NCI-H1694 (cell line): Measurements from ENCODE around the gene ABHD12B.
"Not testable (repeated sequence)": the region's sequence is repeated elsewhere in the genome, so short reads cannot be mapped to it uniquely, and the experiment has no call there.

Experiments
- DNase-seq: peaks from one replicate; lab custom pipeline; 2025; lab: John Stamatoyannopoulos, UW

ABHD12B gene

DNA sequence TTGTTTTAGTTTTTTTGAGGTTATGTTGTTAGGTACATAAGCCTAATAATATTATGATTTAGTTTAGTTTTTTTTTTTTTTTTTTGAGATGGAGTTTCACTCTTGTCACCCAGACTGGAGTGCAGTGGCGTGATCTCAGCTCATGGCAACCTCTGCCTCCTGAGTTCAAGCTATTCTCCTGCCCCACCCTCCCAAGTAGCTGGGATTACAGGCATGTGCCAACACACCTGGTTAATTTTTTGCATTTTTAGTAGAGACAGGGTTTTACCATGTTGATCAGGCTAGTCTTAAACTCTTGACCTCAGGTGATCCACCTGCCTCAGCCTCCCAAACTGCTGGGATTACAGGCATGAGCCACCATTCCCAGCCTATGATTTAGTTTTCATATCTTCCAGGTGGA, 25.2 kb downstream of the ABHD12B start:
- not testable (repeated sequence) for DNase-seq

DNA sequence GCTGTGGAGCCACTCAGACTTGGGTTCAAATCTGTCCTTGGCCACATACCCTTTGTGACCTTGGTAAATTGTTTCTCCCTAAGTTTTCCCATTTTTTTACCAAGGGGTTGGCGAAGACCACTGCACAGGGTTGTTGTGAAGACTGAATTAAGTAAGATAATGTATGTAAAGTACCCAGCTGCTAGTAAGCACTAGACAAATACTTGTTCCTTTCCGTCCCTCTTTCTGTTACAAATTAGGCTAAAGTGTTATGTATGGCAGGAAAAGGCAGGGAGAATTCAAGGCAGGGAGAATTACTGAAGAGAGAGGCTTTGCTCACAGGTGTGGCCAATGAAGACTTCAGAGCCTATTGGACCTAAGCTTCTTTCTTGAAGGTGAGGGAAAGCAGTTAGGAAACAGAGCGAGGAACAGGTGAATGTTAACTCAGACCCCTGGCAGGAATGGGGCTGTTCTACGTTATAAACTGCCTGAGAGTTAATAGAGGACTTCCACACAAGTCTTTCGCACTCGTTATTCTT, 25.9 kb downstream of the ABHD12B start:
- DNase-seq = no peak

DNA sequence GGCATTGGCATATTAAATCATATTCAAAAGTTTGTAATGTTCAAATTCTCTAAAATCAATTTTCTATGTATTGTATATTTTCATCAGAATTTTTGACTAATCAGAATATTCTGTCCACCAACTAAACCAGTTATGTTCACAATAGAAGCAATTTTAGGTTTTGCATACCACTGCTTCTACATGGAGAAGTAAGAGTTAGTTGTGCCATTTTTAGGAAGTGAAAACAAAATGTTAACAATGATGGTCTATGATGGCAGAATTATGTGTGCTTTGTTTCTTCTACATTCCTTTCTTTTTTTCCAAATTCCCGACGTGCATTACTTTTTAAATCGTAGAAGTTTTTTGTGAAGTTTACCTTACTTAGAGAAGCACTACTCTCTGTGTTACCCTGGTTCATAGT, 29.5 kb downstream of the ABHD12B start:
- DNase-seq = no peak

DNA sequence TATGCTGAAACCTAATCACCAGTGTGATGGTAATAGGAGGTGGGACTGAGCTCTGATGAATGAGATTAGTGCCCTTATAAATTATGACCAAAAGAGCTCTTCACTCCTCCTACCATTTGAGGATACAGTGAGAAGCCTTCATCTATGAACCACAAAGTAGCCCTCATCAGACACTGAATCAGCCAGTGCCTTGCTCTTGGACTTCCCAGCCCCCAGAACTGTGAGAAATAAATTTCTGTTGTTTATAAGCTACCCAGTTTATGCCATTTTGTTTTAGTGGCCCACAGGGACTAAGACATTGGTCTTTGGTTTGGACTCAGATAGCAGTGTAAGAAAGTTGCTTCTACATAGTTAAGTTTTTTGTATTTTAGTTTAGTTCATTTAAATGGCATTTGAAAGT, 32.9 kb downstream of the ABHD12B start:
- no peak for DNase-seq

DNA sequence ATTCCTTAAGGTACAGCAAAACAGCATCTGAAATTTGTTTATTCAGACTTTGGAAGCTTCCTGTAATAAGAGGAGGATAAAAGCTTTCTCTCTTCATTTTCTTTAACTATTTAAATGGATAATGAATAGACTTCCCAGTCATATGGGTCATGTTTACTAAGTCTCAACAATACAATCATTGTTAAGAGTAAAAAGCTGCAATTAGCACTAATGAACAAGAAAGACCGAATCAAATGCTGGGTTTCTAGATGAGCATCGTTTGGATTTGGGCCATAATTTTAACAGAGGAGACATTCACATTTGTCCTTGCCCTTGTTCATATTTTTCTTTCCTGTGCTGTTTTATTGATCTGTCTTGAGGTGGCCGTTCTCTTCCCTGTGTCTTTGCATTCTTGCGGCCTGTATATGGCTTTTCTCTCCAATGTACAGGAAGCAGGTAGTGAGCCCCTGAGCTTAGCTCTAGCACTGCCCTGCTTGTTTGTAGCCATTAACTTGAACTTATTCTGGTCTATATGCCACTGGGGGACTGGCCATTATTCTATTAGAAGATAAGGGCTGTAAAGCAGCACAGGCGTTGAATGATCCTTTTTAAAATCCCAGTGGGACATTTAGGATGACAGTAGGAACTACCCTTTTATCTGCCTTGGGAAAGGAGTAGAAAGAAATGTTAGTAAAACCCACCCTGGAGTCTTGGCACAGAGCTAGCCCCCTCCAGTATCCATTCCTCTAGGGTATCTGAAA, 34.6 kb downstream of the ABHD12B start:
- DNase-seq = no peak

DNA sequence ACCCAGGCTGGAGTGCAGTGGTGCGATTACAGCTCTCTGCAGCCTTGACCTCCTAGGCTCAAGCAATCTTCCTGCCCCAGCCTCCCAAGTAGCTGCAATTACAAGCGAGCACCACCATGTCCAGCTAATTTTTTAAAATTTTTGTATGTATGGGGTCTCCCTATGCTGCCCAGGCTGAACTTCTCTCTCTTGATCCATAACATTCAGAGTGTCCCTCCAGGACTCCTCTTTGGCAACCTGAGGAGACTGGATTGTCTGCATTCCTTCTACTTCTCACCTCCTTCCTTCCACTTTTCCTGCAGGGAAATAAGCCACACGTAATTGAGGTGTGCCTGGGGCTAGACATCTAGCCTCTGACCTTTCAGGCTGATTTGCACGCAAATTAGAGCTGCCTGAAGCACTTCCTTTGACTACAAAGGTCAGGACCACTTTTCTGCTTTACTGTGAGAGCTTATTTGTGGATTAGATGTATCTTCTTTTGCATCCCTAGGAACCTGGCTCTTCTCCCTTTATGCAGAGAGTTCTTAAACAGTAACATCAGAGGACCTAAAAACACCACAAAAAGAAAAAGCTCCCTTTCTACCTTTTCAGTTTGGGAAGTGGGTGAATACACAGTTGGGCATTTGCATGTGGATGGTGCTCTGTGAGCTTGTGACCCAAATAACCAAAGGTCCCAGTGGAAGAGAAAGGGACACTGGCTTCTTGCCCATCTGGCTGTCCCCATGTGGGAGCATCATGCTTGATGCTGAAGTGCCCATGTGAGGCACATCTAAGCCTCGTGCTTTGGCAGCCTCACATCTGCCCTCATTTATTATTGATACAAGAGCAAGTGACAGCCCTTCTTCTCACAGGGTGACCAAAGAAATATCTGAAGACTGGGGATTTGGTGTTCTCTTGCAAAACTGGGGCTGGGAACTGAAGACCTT, 38.9 kb downstream of the ABHD12B start:
- no peak for DNase-seq

DNA sequence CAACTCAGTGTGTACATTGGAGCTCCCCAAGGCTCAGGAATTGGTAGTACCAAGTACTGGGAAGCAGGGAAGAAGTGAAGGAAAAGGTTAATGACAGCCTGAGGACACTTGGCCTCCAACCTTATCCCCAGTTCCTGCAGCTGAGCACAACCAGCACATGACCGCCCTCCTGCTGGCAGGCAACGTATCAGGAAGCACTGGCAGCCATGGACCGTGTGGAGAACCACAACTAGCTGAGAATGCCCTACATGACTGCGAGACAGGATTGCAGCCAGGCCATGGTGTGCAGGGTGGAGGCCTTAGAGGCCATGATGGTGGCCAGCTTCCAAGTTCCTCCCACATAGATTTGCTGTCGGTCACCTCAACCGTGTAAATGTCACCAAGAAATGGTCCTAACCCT, 45.6 kb downstream of the ABHD12B start:
- no peak for DNase-seq

DNA sequence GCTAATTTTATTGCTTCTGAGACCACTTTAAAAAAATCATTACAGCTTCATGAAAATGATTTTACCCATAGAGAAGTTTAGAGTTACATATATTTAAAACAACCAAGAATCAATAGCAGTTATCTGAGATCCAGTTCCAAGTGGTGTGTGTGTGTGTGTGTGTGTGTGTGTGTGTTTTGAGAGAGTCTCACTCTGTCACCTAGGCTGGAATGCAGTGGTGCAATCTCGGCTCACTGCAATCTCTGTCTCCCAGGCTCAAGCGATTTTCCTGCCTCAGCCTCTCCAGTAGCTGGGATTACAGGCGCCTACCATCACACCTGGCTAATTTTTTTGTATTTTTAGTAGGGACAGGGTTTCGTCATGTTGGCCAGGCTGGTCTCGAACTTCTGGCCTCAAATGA, 47.7 kb downstream of the ABHD12B start:
- not testable (repeated sequence) for DNase-seq

DNA sequence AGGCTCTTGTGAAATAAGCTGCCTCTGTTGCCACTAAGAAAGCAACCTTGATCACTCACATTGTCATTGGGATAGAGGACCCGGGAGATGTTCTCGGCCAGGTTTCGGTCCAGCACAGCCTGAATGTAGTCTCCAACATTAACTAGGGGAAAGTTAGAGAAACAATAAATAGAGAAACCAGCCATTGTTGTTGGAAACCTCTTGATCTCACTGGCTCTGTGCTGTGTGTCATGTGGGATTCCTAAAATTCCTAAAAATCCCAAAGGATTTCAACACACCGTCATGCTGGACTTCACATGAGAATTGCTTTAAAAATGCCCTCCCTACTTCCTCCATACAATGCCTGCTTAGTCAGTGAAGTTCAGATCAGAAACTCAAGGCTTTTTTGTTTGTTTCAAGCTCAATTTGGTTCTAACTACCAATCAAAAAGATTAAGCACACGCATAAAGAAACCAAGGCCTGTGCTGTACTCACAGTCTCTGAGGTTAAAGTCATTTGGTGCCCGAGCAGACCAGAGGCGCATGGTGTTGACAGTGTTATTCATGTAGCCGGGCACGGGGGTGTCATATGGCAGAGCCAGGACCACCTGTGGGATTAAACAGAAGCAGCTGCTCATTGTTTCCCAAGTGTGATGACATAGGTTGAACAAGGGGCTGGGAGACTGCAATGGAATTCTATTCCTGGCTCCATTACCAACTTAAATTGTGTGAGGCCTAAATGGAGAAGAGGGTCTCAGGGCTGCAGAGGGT, 48.8 kb downstream of the ABHD12B start:
- DNase-seq = peak; percentile 9

DNA sequence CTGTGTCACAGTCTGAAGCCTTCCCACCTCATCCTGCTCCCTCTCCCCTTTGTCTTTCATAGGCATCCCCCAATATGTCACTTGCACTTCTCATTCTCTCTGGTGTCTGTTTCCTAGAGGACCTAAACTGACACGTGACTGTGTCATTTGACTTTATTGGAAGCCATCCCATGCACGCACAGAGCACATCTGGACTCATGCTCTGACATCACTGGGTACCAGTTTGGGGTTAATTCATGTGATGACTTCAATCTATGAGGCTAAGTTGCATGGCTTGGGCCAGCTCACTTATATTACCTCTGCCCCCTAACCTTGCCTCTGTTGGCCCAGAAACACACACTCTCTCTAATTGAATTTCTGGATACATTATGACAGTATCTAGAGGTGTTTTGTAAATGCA, 51.0 kb downstream of the ABHD12B start:
- DNase-seq = no peak

DNA sequence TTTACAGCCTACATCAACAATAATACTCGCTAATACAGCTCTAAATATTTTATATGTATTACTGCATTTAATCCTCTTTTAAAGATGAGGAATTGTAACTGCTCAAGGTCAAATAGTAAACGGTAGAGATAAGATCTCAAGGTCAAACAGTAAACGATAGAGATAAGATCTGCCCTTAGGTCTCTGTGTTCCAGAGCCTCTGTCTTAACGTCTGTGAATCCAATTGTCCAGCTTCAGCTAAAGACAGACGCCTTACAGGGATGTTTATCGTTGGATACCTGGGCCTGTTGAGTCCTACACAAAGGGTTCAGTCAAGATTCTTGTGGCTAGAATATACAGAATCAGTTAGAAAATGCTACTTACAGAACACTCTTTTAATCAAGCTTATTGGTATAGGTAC, 52.4 kb downstream of the ABHD12B start:
- no peak for DNase-seq

DNA sequence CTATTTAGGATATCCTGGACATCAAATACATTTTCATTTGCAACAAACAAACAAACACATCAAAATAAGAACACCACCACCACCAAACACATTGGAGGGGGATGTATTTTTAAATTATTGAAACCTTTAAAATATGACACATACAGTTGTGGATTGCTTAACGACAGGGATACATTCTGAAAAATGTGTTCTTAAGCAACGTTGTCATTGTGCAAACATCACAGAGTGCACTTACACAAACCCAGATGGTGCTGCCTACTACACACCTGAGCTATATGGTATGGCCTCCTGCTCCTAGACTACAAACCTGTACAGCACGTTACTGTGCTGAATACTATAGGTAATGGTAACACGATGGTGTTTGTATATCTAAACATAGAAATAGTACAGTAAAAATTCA, 53.0 kb downstream of the ABHD12B start:
- no peak for DNase-seq

DNA sequence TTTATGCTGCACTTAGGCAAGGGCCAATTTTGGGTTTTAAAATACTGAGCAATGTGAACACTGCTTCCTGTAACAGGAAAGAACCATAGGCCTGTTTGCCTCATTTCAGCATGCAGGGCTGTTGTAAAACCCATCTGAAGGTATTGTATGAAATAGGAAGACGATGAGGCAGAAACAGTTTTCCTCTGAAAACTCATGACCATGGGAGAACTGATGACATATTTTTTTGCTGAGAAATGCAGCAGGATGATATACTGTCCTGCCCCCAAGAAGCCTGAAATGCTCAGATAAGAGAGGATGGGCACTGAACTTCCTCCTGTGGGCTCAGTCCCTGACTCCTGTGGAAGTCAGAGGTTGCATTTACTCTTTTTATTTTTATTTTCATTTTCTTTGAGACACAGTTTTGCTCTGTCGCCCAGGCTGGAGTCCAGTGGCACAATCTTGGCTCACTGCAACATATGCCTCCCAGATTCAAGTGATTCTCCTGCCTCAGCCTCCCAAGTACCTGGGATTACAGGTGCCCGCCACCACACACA, 55.1 kb downstream of the ABHD12B start:
- no peak for DNase-seq

DNA sequence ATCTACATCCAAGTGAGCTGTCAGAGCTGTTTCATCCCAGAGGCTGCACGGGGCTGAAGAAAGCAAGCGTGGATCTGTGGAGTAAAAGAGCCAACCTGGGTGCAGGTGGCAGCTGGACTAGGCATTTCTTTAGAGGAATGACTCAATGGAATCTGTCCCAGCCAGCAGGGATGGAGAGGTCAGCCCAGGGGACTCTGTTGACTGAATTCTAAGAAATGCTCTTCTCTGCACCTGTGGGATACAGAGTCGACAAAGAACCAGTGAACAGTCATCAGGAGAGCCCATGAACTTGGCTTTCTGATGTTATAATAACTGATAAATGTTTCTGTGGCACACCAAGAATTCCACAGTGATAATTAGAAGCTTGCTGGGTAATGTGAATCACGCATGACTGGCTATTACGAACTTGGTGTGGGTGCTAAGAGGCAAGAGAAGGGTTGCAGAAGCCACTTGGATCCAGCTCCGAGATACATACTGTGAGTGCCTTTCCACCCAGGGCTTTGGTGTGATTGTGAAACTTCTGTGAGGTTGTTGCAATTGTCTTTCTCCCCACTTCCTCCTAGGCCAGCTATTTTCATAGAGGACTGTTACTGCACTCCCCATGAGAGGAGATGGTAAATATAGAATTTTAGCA, 56.3 kb downstream of the ABHD12B start:
- no peak for DNase-seq

DNA sequence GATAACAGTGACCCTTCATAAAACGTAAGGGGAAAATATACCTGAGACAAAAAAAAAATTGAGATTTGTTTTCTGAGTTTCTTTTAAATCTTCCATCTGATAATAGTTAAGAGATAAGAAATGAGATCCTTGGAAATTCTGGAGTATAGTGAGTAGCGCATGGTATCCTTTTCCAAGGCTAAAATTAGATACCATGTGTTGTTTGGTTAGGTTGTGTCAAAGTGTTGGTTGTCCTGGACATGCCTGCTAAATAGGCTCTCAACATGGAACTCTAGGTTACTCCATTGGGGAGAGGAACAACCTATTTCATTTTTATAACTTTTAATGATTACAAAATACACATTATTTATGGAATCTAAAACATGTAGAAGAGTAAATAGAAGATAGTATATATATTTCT, 57.7 kb downstream of the ABHD12B start:
- no peak for DNase-seq

DNA sequence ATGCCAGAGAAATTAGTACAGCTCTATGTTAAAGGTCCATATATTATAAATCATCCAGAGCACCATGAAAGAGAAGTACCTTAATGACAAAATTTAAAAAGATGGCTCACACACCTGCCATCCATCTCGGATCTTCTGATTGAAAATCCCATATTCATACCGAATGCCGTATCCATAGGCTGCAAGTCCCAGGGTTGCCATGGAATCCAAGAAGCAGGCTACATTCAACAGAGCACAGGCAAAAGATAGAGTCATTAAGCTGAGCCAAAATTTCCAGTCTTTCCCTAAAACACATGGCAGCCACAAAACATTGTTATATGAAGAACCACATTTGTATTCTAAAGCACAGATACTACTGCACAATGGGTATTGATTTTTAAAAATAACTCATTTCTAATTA, 59.7 kb downstream of the ABHD12B start:
- no peak for DNase-seq

DNA sequence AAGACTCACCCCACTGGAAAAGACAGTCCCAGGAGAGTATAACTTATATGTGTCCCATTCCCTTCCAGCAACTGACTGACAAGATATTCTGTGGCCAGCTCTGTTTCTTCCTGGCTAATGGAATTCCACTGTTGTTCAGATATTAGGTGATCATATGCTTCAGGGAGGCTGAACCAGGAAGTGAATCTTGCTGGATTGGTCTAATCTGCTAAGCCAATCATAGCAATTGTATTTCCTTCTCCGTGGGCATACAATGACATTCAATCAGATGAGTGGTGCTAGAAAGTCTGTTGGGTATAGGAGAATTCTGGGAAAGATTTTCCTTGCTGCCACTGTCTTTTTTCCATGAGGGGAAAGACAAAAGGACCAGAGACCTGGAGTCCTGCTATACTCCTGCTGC, 60.3 kb downstream of the ABHD12B start:
- DNase-seq = no peak

DNA sequence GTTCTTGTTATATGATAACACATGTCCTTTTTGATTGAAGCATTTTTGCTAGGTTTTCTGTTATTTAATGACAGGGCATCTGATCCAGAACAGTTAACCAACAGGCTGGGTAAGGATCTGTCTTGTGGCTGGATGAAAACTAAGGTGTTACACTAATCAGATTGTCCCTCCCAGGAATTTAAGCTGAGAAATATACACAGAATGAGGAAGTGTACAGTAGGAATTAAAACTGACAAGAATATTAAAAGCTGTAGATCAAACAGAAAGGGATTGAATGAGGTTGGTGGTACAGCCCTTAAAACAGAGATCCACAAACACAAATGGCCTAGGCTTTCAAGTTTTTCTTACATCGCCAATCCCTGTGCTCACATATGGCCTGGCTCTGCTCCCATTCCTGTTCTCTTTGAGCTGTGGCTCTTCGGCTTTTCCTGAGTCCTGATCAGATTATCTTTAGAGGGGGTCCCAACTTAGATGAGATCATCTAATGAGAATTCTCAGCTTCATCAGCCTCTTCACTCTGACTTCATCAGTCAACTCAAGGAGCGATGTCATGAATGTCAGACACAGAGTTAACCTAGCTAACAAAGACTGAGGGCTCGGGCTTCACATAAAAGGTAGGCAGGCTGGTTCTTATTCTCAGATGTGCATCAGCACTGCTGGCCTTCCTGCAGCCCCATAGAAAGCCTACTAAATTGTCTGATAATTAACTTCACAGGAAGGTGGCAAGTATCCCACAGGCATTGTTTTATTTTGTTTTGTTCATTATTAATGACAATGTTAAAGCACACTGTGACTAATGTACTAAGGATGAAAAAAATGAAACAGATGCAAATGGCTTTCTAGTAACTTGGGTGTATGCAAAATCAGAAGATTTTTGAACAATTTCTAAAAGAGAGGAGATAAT, 61.0 kb downstream of the ABHD12B start:
- DNase-seq = peak; percentile 9

DNA sequence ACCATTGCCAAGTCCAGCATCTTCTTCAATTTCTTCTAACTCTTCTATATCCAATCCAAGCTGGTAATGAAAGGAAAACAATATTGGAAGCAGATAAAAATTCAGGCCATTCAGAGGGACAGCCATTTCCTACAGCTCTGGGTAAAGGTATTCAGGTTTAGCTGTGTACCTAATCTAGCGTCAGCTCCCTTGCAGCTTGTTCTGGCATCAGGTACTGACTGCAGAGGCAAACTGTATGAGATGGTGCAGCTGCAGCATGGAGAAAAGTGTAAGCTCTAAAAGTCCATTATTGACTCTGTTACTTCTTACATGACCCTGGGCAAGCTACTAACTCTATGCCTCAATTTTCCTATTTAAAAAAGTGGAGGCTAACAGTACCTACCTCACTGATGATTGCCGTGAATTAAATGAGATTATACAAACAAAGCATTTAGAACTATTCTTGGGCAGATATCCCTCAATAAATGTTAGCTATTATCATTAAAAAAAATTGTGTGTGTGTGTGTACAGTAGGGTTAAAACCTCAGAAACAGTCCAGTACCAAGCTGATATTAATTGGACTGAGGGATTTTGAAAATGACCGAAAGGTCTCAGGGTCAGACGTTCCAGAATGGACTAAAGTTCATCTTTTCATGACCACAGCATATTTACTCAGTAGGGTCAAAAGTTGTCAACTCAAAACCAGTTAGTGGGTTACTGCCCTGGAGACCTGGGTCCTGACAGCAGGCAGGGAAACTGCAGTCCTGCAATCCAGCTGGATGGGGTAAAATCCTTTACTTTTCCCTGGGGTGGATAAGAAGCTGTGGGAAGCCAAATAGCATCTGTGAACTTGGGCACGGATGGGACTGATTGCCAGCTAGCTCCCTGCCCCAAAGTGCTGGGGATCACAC, 63.5 kb downstream of the ABHD12B start:
- no peak for DNase-seq

DNA sequence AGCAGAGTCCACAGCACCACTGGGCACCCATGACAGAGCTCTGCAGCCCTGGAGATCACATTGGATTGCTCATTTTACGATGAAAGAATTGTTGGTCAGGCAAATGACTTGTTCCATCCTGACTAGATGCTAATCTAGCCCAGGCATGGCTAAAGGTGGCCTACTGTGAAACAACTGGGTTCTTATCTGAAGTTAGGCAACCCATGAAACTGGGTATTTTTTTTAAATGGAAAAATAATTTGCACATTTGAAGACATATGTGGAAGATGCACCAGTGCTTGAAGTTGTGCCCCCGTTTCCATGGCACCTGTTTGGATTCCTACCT, 64.1 kb downstream of the ABHD12B start:
- DNase-seq = no peak
